Anterior cingulate cortex (tissue), 58 donors: ENCODE measurements around the gene STK32B.
A peak's percentile ranks its signal among the peaks of the same experiment; 100 is the strongest.
"Not testable (repeated sequence)": the region's sequence is repeated elsewhere in the genome, so short reads cannot be mapped to it uniquely, and the experiment has no call there.

Experiments
- DNase-seq, 58 donors: peaks; one replicate each; lab custom pipeline; 2025; lab: John Stamatoyannopoulos, UW

The STK32B gene

GRCh38 chr4:5237086-5237660, 185.9 kb downstream of the STK32B start:
- DNase-seq = no peak

DNA sequence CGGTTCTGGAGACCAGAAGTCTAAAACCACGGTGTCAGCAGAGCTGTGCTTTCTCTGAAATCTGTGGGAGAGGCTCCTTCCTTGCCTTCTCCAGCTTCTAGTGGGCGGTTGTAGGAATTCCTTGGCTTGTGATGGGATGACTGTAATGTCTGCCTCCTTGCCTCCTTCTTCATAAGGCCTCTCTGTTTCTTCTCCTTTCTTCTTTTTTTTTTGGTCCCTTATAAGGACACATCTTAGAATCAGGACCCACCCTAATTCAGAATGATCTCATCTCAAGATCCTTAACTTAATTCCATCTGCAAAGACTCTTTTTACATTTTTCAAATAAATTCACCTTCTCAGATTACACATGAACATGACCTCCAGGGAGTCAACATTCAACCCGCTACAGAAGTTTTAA, 186.9 kb downstream of the STK32B start:
- DNase-seq = no peak

GRCh38 chr4:5247061-5247460, 195.8 kb downstream of the STK32B start:
- not testable (repeated sequence) for DNase-seq

- DNase-seq = no peak
Measured at GRCh38 chr4:5247735-5248134, 196.5 kb downstream of the STK32B start.

DNA sequence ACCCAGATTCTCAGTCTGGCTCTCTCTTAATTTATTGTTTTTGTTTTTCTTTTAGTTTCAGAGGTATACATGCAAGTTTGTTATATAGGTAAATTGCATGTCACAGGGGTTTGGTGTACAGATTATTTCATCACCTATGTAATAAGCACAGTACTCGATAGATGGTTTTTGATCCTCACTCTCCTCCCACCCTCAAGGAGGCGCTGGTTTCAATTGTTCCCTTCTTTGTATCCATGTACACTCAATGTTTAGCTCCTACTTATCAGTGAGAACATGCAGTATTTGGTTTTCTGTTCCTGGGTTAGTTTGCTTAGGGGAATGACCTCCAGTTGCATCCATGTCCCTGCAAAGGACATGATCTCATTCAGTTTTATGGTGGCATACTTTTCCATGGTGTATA, 198.4 kb downstream of the STK32B start:
- DNase-seq = no peak

DNA sequence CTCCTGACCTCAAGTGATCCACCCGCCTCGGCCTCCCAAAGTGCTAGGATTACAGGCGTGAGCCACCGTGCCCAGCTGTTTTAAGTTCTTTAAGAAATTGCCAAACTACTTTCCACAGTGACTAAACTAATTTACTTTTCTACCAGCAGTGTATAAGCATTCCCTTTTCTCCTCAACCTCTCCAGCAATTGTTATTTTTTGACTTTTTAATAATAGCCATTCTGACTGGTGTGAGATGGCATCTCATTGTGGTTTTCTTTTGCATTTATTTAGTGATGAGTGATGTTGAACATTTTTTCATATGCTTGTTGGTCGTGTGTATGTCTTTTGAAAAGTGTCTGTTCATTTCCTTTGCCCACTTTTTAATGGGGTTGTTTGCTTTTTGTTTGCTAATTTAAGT, 199.3 kb downstream of the STK32B start:
- DNase-seq = not testable (repeated sequence)

GRCh38 chr4:5256421-5256820, 205.1 kb downstream of the STK32B start:
- DNase-seq = no peak

DNA sequence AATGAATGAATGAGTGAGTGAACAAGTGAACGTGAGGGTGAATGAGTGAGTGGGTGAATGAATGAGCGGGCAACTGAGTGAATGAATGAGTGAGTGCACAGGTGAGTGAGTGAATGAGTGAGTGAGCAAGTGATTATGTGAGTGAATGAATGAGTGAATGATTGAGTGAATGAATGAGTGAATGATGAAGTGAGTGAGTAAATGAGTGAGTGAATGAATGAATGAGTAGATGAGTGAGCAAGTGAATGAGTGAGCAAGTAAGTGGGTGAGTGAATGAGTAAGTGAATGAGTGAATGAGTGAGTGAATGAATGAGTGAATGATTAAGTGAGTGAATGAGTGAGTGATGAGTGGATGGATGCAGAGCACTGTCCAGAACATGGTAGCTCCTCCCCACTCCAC, 205.8 kb downstream of the STK32B start:
- no peak for DNase-seq

- DNase-seq = no peak
Measured at GRCh38 chr4:5259471-5259870, 208.2 kb downstream of the STK32B start.

DNA sequence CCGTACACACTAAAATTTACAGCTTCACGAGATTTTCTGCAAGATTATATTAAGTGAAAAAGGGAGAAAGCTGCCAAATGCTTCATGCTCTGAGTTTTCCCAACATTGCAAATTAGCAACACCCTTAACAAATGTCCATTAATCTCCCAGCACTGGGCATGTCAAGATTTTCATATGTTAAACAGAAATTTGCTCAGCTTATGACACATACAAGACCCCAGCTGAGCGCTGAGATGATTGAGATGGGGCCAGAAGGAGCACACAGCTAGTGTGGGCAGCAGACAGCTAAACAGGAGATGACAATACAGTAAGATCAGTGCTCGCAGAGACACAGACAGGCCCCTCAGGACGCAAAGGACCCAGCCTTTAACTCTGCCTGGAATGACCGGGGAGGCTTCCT, 208.8 kb downstream of the STK32B start:
- DNase-seq = no peak

GRCh38 chr4:5261866-5262265, 210.6 kb downstream of the STK32B start:
- DNase-seq = no peak

- DNase-seq = no peak
Measured at GRCh38 chr4:5266991-5267390, 215.7 kb downstream of the STK32B start.

DNA sequence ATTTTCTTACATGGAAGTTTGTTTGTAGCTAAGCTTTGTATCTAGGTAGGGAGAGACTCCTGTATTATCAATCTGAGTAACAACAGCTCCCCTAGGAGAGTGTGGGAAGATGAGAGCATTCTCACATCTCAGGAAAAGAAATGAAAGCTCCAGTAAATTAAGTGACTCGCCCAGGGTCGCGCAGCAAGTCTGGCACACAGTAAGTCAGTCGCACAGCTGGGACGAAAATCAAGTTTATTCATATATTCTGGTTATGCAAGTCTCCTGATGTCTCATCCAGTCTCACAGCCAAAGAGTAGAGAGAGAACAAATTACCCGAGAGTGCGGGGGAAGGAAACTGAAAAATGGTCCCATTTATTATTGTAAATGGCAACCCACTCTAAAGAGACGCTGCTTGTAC, 216.1 kb downstream of the STK32B start:
- DNase-seq = peak in 5 of 58 donors; percentile 15 to 45 (median 26)

- no peak for DNase-seq
Measured at GRCh38 chr4:5276475-5277075, 225.3 kb downstream of the STK32B start.

DNA sequence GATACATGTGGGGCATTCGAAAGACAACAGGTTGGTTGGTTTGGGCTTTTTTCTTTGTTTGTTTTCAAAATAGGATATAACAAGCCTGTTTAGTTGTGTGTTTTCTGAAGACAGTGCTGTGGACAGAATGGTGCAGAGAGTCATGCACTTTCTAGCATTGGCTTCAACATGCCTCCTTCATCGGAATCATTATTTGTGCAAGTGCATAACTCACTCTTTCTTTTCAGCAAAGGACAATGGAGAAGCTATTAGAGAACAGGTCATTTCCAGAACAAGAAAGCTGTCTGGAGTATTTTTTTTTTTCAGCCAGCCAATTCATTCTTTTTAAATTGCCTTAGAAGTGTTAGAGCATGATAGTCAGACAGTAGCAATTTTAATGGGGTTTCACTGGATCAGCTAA, 225.8 kb downstream of the STK32B start:
- no peak for DNase-seq

DNA sequence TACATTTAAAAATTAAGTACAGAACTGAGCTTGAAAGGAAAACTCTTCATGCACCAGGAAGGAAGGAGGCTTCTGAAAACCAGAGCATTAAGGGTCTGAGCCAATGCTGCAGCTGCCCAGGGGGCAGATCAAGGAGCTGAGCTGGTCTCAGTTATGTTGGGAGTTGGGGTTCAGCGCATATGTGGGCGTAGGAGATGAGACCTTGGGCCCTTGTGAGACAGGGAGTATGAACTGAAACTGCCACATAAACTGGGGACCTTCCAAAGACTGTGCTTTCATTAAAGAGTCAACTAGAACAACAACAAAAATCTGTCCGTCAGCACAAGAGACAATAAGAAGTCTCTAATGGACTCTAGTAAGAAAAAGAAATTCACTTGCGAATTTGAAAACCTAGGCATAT, 226.9 kb downstream of the STK32B start:
- DNase-seq = no peak

DNA sequence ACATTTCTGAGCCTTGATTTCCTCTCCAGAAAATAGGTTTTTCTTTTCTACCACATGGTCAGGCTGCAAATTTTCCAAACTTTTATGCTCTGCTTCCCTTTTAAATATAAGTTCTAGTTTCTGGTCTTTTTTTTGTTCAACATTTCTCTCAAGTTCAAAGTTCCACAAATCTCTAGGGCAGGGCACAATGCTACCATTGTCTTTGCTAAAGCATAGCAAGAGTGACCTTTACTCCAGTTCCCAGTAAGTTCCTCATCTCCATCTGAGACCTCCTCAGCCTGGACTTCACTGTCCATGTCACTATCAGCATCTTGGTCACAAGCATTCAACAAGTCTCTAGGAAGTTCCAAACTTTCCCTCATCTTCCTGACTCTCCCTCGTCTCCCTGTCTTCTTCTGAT, 228.8 kb downstream of the STK32B start:
- not testable (repeated sequence) for DNase-seq

DNA sequence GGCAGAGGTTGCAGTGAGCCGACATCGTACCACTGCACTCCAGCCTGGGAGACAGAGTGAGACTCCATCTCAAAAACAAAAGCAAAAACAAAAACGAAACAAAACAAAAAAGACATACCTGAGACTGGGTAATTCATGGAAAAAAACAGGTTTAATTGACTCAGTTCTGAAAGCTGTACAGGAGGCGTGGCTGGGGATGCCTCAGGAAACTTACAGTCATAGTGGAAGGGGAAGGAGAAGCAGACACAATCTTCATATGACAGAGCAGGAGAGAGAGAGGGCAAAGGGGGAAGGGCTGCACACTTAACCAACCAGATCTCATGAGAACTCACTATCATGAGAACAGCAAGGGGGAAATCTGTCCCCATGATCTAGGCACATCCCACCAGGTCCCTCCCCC, 229.5 kb downstream of the STK32B start:
- DNase-seq = no peak

DNA sequence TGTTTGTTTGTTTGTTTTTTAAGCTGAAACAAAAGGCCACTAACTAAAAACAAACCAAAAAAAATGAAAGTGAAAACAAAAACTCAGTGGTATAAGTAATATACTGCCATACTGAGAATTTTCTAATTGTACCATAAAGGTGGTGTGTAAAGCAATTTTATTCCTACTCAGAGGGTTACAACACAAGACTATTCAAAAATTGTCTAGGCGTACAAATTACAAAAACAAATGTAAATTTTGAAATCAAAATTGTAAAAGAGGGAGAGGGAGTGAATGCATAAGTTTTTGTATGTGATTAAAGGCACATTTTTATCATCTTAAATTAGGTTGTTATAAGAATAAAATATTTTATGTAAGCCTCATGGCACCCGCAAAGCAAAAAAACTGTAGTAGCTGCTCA, 232.6 kb downstream of the STK32B start:
- no peak for DNase-seq

- DNase-seq = no peak
Measured at GRCh38 chr4:5284517-5284916, 233.2 kb downstream of the STK32B start.

DNA sequence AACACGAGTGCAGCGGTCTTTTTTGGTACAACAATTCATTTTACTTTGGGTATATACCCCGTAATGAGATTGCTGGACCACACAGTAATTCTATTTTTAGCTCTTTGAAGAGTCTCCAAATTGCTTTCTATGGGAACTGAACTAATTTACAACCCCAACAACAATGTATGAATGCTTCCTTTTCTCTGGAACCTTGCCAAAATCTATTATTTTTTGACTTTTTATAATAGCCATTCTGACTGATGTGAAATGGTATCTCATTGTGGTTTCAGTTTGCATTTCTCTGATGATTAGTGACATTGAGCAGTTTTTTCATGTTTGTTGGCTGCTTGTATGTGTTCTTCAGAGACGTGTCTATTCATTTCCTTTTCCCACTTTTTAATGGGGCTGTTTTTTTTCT, 240.8 kb downstream of the STK32B start:
- DNase-seq = no peak

DNA sequence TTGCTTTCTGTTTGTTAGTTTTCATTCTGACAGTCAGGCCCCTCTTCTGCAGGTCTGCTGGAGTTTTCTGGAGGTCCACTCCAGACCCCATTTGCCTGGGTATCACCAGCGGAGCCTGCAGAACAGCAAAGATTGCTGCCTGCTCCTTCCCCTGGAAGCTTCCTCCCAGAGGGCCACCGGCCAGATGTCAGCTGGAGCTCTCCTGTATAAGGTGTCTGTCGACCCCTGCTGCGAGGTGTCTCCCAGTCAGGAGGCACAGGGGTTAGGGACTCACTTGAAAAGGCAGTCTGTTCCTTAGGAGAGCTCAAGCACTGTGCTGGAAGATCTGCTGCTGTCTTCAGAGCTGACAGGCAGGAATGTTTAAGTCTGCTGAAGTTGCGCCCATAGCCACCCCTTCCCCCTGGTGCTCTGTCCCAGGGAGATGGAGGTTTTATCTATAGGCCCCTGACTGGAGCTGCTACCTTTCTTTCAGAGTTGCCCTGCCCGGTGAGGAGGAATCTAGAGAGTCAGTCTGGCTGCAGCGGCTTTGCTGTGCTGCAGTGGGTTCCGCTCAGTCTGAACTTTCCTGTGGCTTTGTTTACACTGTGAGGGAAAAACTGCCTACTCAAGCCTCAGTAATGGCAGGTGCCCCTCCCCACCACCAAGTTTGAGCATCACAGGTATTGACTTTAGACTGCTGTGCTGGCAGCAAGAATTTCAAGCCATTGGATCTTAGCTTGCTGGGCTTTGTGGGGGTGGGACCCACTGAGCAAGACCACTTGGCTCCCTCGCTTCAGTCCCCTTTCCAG, 246.9 kb downstream of the STK32B start:
- not testable (repeated sequence) for DNase-seq
